ENCODE data around the gene MCU. TPM values are rescaled to one million over a fixed set of nuclear protein-coding genes. Genes with fewer than 3 reads are reported as not detected.

Gene MCU
- total and polyA plus RNA-seq, 2 of the 8 experiments (the other 6 are each of a cell fraction or from before 2014, with no cell fraction given) = 51.6 to 62.2 TPM

DNA sequence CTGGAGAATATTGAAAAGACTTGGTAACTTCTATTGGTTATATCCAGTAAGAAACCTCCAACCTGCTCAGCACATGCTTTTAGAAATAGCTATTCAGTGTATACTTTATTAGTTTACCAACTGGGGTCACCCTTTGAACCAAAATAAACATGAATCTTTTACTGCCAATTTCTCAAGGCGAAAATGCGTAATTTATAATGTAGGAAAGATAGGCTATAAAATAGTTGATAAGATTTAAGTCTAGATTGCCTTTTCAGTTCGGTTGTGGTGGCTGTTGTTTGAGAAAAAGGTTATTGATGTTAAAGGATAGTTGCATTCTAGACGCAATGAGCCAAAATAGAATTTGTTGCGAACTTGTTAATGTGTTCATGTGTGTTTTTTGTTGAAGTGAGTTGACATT, 119.0 kb downstream of the MCU start (continued):
- TF ChIP-seq, protein P1, sequence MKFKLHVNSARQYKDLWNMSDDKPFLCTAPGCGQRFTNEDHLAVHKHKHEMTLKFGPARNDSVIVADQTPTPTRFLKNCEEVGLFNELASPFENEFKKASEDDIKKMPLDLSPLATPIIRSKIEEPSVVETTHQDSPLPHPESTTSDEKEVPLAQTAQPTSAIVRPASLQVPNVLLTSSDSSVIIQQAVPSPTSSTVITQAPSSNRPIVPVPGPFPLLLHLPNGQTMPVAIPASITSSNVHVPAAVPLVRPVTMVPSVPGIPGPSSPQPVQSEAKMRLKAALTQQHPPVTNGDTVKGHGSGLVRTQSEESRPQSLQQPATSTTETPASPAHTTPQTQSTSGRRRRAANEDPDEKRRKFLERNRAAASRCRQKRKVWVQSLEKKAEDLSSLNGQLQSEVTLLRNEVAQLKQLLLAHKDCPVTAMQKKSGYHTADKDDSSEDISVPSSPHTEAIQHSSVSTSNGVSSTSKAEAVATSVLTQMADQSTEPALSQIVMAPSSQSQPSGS (IDR thresholded peaks at IDR 0.05; ENCODE audit: low read length) = no peak
